Left ventricle myocardium inferior (tissue), 1 donor: ENCODE results near the gene EIF4E. TPM values are rescaled to one million over a fixed set of nuclear protein-coding genes. Genes with fewer than 3 reads are reported as not detected.

Source experiments
- DNase-seq: peaks from one replicate; pipeline ENCODE4 v3.0.0-alpha.2; 2020
- H3K27ac ChIP-seq: fragments of 200-600 bp; replicated peaks from 2 replicates; pipeline ENCODE4 v1.8.0; 2021
- H3K27me3 ChIP-seq: fragments of 200-600 bp; 2 replicates; pipeline ENCODE4 v1.8.0; 2021; ENCODE audit warnings: low read depth
- H3K36me3 ChIP-seq: fragments of 200-600 bp; 2 replicates; pipeline ENCODE4 v1.8.0; 2021
- H3K4me1 ChIP-seq: fragments of 200-600 bp; 2 replicates; pipeline ENCODE4 v1.8.0; 2021
- H3K4me3 ChIP-seq: fragments of 200-600 bp; 2 replicates; pipeline ENCODE4 v1.8.0; 2021; ENCODE audit warnings: mild to moderate bottlenecking, moderate library complexity
- H3K9me3 ChIP-seq: fragments of 200-600 bp; replicated peaks from 2 replicates; pipeline ENCODE4 v1.8.0; 2021
- CTCF ChIP-seq: fragments of 200-600 bp; IDR thresholded peaks from 2 replicates; pipeline ENCODE4 v1.8.0; 2021; ENCODE audit warnings: antibody characterized with exemption, mild to moderate bottlenecking, borderline replicate concordance
- intact Hi-C: fragments of 100-400 bp; cut with micrococcal nuclease; formaldehyde crosslinking; loops from one replicate; pipeline ENCODE4 v1.11.0; 2022
- total RNA-seq: library from RNA; stranded (reverse); fragmentation: NEBNext Ultra II Directional; extraction: Animal tissue kit (Norgen Biotek cat#: 25700); gene quantifications from one replicate; pipeline ENCODE4 v1.2.1, GENCODE V29; 2021
- donor health status: DM: no; HTN: yes; CAD: no; lungs with severe emphysema.

Gene EIF4E
- total RNA-seq, 1 donor from 2014 or later: 56.1 TPM

GRCh38 chr4:98966926-98967325, 38.0 kb upstream of the EIF4E start:
- H3K36me3 ChIP-seq: no peaks in the 10 kb centered on the region

GRCh38 chr4:98963538-98964433, 34.9 kb upstream of the EIF4E start:
- H3K36me3 ChIP-seq: no peaks in the 10 kb centered on the region
- no peaks in the 10 kb centered on the region for H3K4me1 ChIP-seq
- intact Hi-C loops: no loop called here

More at GRCh38 chr4:98966926-98967325, 38.0 kb upstream of the EIF4E start:
- no peak overlapping the region for H3K27ac ChIP-seq
- no peak overlapping the region for H3K4me3 ChIP-seq
- no peaks in the 10 kb centered on the region for H3K4me1 ChIP-seq
- DNase-seq: no peak
- no peaks in the 10 kb centered on the region for H3K9me3 ChIP-seq
- intact Hi-C loops: no loop called here
- TF ChIP-seq CTCF: no peak
- H3K27me3 ChIP-seq: no peaks in the 10 kb centered on the region

GRCh38 chr4:98961770-98962169, 32.8 kb upstream of the EIF4E start:
- Histone ChIP-seq H3K27me3 (no peaks in the 10 kb centered on the region), H3K27ac (no peak overlapping the region), H3K4me1 (no peaks in the 10 kb centered on the region), H3K9me3 (no peaks in the 10 kb centered on the region), H3K4me3 (no peak overlapping the region), H3K36me3 (no peaks in the 10 kb centered on the region)
- intact Hi-C loops: no loop called here
- DNase-seq: no peak
- no peak for TF ChIP-seq CTCF

More at GRCh38 chr4:98963538-98964433, 34.9 kb upstream of the EIF4E start:
- no peak for DNase-seq
- no peaks in the 10 kb centered on the region for H3K27me3 ChIP-seq
- H3K27ac ChIP-seq: no peak overlapping the region
- no peak for TF ChIP-seq CTCF
- no peaks in the 10 kb centered on the region for H3K9me3 ChIP-seq
- H3K4me3 ChIP-seq: no peak overlapping the region

GRCh38 chr4:98959411-98959810, 30.5 kb upstream of the EIF4E start:
- no peak for DNase-seq
- Histone ChIP-seq H3K4me3 (no peak overlapping the region), H3K4me1 (no peaks in the 10 kb centered on the region), H3K9me3 (no peaks in the 10 kb centered on the region), H3K27ac (no peak overlapping the region), H3K27me3 (no peaks in the 10 kb centered on the region), H3K36me3 (no peaks in the 10 kb centered on the region)
- TF ChIP-seq CTCF: no peak
- intact Hi-C loops: no loop called here

GRCh38 chr4:98958065-98958464, 29.1 kb upstream of the EIF4E start:
- no peak for DNase-seq
- no peaks in the 10 kb centered on the region for H3K36me3 ChIP-seq
- intact Hi-C loops: no loop called here
- no peaks in the 10 kb centered on the region for H3K4me1 ChIP-seq
- no peak for TF ChIP-seq CTCF
- no peaks in the 10 kb centered on the region for H3K9me3 ChIP-seq
- no peak overlapping the region for H3K27ac ChIP-seq
- H3K27me3 ChIP-seq: no peaks in the 10 kb centered on the region
- H3K4me3 ChIP-seq: no peak overlapping the region
